ENCODE measurements around the gene CNST. TPM values are rescaled to one million over a fixed set of nuclear protein-coding genes. Genes with fewer than 3 reads are reported as not detected.

Gene CNST
- total RNA-seq, 1 experiment from 2014 or later, result 14.8 TPM

DNA sequence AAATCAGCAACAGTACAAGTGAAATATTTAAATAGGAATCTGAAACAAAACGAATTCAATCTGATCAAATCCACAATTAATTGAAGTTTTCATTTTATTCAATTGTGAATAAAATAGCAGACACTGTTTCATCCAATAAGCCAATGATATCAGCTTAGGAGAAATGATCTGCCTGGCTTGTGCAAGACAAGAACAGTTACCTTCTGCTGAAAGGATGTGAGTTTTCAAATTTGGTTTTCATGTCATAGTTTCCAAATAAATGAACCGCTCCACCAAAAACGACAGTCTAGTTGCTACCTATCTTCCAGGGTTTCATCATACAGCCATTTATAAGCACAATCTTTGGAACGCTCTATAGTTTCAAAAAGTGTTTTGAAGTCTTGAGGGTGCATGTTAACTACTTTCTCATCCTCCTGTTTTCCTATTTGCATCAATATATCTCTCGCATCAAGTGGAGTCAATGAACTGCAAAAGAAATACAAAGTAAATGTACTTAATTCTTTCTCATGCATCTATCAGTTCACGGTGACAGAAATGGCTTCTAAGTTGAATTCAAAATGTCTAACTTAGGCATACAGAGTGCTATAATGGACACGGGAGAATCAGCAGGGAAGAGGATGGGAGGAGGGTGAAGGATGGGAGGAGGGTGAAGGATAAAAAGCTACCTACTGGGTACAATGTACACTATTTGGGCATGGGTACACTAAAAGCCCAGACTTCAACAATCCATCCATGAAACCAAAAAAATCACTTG lies 25.3 kb upstream of the CNST start:
- Histone ChIP-seq H3K9me3 (no peaks in the 10 kb centered on the region; the same call in 1 of the 2 replicates), H3K4me3 (ENCODE audit: low read depth, low read length) (no peak overlapping the region), H3K27me3 (replicated peaks; ENCODE audit: control insufficient read depth, insufficient read depth, low read length) (no peaks in the 10 kb centered on the region), H3K4me1 (no peaks in the 10 kb centered on the region), H3K36me3 (ENCODE audit: control insufficient read depth, insufficient read depth, low read length) (peaks cover 2% of the 10 kb centered on the region; the same call in 1 of the 2 replicates)
- Mint-ChIP-seq H3K4me1 (ENCODE audit: low read depth, unreplicated experiment) (peaks cover 6% of the 10 kb centered on the region), H3K4me3 (ENCODE audit: unreplicated experiment) (no peak overlapping the region), H3K27me3 (ENCODE audit: insufficient read depth, unreplicated experiment) (no peaks in the 10 kb centered on the region), H3K36me3 (ENCODE audit: insufficient read depth, unreplicated experiment) (peaks cover 41% of the 10 kb centered on the region), H3K9me3 (ENCODE audit: unreplicated experiment) (no peaks in the 10 kb centered on the region), H3K27ac (ENCODE audit: unreplicated experiment) (no peak overlapping the region)
- ChIA-PET CTCF (no interaction called here), POLR2A (no interaction called here)
- DNase-seq, result no peak
- no TSS peak for BruUV-seq (replicated peaks)
- intact Hi-C loops (cut with micrococcal nuclease; ENCODE audit: unreplicated experiment), result no loop called here
- TF ChIP-seq CTCF (IDR thresholded peaks at IDR 0.05; ENCODE audit: insufficient read depth in 1 of 2, low read depth in 1 of 2, low read length in 1 of 2, severe bottlenecking in 1 of 2, unreplicated experiment in 1 of 2), result no peak

- H3K36me3 ChIP-seq (ENCODE audit: control insufficient read depth, insufficient read depth, low read length), result peaks cover 2% of the 10 kb centered on the region; the same call in 1 of the 2 replicates
- H3K9me3 Mint-ChIP-seq (ENCODE audit: unreplicated experiment), result no peaks in the 10 kb centered on the region
Measured at GRCh38 chr1:246544001-246544400, 22.3 kb upstream of the CNST start.

GRCh38 chr1:246549665-246550064 lies 16.6 kb upstream of the CNST start:
- Histone ChIP-seq H3K36me3 (ENCODE audit: control insufficient read depth, insufficient read depth, low read length) (no peaks in the 10 kb centered on the region; the same call in none of the 2 replicates), H3K4me3 (ENCODE audit: low read depth, low read length) (no peak overlapping the region), H3K27me3 (replicated peaks; ENCODE audit: control insufficient read depth, insufficient read depth, low read length) (no peaks in the 10 kb centered on the region), H3K9me3 (no peaks in the 10 kb centered on the region), H3K4me1 (no peaks in the 10 kb centered on the region)
- DNase-seq, result no peak
- TF ChIP-seq CTCF (IDR thresholded peaks at IDR 0.05; ENCODE audit: insufficient read depth in 1 of 2, low read depth in 1 of 2, low read length in 1 of 2, severe bottlenecking in 1 of 2, unreplicated experiment in 1 of 2), result no peak
- H3K4me1 Mint-ChIP-seq (ENCODE audit: low read depth, unreplicated experiment), result no peaks in the 10 kb centered on the region
- no peak overlapping the region for H3K4me3 Mint-ChIP-seq (ENCODE audit: unreplicated experiment)
- no peaks in the 10 kb centered on the region for H3K9me3 Mint-ChIP-seq (ENCODE audit: unreplicated experiment)
- BruUV-seq (replicated peaks), result no TSS peak
- no peaks in the 10 kb centered on the region for H3K27me3 Mint-ChIP-seq (ENCODE audit: insufficient read depth, unreplicated experiment)
- H3K36me3 Mint-ChIP-seq (ENCODE audit: insufficient read depth, unreplicated experiment), result peaks cover 65% of the 10 kb centered on the region
- CTCF ChIA-PET, result no interaction called here
- POLR2A ChIA-PET, result no interaction called here
- H3K27ac Mint-ChIP-seq (ENCODE audit: unreplicated experiment), result no peak overlapping the region
- intact Hi-C loops (cut with micrococcal nuclease; ENCODE audit: unreplicated experiment), result no loop called here

More at GRCh38 chr1:246544001-246544400, 22.3 kb upstream of the CNST start:
- TF ChIP-seq CTCF (IDR thresholded peaks at IDR 0.05; ENCODE audit: insufficient read depth in 1 of 2, low read depth in 1 of 2, low read length in 1 of 2, severe bottlenecking in 1 of 2, unreplicated experiment in 1 of 2), result no peak
- Mint-ChIP-seq H3K4me3 (ENCODE audit: unreplicated experiment) (no peak overlapping the region), H3K27me3 (ENCODE audit: insufficient read depth, unreplicated experiment) (no peaks in the 10 kb centered on the region), H3K36me3 (ENCODE audit: insufficient read depth, unreplicated experiment) (peaks cover 59% of the 10 kb centered on the region), H3K4me1 (ENCODE audit: low read depth, unreplicated experiment) (no peaks in the 10 kb centered on the region), H3K27ac (ENCODE audit: unreplicated experiment) (no peak overlapping the region)
- intact Hi-C loops (cut with micrococcal nuclease; ENCODE audit: unreplicated experiment), result no loop called here
- no peak overlapping the region for H3K4me3 ChIP-seq (ENCODE audit: low read depth, low read length)
- CTCF ChIA-PET, result no interaction called here
- BruUV-seq (replicated peaks), result no TSS peak
- H3K27me3 ChIP-seq (replicated peaks; ENCODE audit: control insufficient read depth, insufficient read depth, low read length), result no peaks in the 10 kb centered on the region
- POLR2A ChIA-PET, result no interaction called here
- no peak for DNase-seq
- H3K9me3 ChIP-seq, result no peaks in the 10 kb centered on the region
- no peaks in the 10 kb centered on the region for H3K4me1 ChIP-seq

Data from Caco-2 (cell line).